GM12801 (cell line): ENCODE results near the gene GLTP.

Source experiments
- CTCF ChIP-seq: IDR thresholded peaks from one replicate; pipeline ENCODE4 v1.5.1; 2011; ENCODE audit warnings: control low read depth; ENCODE audit not compliant: insufficient read length; ENCODE audit errors: extremely low read depth

The GLTP gene

GRCh38 chr12:109899783-109900751 lies 19.7 kb upstream of the GLTP start, which contains the start of gene TCHP:
TCHP (plus strand) TSS chr12:109900274; CDS start chr12:109903027, 2,753 bp downstream.
- no peak for TF ChIP-seq CTCF

GRCh38 chr12:109897029-109897428 lies 16.7 kb upstream of the GLTP start:
- TF ChIP-seq CTCF: no peak

GRCh38 chr12:109896188-109896587 lies 15.8 kb upstream of the GLTP start:
- TF ChIP-seq CTCF: no peak

- TF ChIP-seq CTCF: no peak
Observed at GRCh38 chr12:109894939-109895338, 14.6 kb upstream of the GLTP start.

GRCh38 chr12:109893261-109893995 lies 13.1 kb upstream of the GLTP start:
- no peak for TF ChIP-seq CTCF

GRCh38 chr12:109892748-109893147 lies 12.4 kb upstream of the GLTP start:
- no peak for TF ChIP-seq CTCF

GRCh38 chr12:109892165-109892715 lies 11.9 kb upstream of the GLTP start:
- TF ChIP-seq CTCF: no peak
